Umbilical cord (tissue), 2 donors: ENCODE results near the gene CSTF3. TPM values are rescaled to one million over a fixed set of nuclear protein-coding genes. Genes with fewer than 3 reads are reported as not detected.
"Not testable (repeated sequence)": the region's sequence is repeated elsewhere in the genome, so short reads cannot be mapped to it uniquely, and the experiment has no call there.

Source experiments
- DNase-seq: peaks from one replicate; pipeline ENCODE4 v3.0.0-alpha.2; 2015; ENCODE audit warnings: low spot score
- total RNA-seq: library from RNA; depleted of rRNA; stranded (reverse); fragments of >200 nt; gene quantifications from one replicate; pipeline ENCODE4 v1.2.3, GENCODE V29; 2014; ENCODE audit warnings: low replicate concordance; ENCODE audit not compliant: insufficient read depth

CSTF3 gene
- total RNA-seq, 1 donor from 2014 or later: 18.5 TPM

DNA sequence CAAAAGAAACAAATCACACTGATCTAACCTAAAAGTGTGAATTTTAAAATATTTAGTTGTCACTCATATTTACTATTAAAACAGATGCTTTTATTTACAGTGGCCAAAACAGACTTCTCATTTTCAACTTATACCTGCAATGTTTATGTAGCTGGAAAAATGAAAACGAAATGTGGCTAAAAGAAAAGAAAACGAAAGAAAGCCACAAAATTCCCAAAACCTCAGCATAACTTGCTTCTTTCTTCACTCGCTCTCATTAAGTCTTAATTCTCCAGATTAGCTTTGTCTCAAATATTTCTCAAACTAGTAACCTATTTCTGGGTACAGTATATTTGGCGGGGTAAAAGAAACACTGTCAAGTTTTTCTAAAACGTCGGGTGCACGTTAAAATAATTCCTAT, 693 bp downstream of the CSTF3 start:
- DNase-seq: no peak

DNA sequence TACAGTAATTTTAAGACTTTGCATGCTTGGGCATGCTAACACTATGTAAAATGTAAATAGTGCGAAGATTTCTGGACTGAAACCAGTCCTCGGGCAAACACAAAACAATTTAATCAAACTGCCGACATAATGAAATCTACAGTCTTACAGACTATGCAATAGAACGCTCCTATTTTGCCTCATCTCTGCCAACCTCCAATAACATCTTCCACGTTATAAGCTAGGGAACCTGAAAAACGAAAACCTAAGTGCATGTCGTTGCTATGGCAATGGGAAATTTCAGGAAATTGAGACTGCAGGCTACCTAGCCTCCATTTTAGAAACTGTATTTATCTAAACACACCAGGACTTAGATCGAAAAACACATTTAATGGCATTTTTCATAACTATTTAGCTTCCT, 1.1 kb downstream of the CSTF3 start:
- peak; percentile 51 for DNase-seq

DNA sequence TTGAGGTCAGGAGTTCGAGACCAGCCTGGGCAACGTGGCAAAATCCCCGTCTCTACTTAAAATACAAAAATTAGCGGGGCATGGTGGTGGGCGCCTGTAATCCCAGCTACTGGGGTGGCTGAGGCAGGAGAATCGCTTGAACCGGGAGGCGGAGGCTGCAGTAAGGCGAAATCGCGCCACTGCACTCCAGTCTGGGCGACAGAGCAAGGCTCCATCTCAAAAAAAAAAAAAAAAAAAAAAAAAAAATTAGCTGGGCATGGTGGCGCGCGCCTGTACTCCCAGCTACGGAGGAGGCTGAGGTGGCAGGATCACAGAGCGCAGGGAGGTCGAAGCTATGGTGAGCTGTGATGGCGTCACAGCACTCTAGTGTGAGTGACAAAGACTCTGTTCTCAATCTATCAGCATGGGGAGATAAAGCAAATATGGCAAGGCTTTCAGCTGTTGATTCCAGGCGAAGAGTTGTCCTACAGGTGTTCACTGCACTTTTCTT, 1.9 kb downstream of the CSTF3 start:
- DNase-seq: not testable (repeated sequence)

DNA sequence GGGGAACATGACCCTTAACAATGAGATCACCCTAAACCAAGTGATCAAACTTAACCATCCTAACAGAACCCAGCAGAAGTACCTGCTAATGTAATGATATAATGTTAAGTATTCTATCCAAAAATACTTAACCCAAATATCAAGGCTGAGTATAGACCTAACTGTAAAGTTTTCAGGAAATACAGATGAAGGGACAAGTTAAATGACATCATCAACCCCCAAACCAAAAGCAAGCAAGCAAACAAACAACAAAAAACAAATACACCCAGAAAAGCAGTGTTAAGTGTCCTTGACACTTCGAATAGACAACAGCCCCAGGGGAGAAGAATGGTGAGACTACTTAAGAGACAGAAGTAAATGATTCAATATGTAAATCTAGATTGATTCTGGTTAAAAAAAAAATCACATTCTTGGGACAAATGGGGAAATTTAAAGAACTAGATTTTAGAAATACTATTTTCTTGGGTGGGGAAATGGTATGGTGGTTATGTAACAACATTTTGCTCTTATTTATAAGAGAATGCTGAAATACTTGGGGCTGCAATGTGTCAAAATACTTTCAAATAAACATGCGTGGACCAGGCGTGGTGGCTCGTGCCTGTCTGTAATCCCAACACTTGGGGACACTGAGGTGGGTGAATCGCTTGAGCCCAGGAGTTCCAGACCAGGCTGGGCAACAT, 2.5 kb downstream of the CSTF3 start:
- DNase-seq: no peak

DNA sequence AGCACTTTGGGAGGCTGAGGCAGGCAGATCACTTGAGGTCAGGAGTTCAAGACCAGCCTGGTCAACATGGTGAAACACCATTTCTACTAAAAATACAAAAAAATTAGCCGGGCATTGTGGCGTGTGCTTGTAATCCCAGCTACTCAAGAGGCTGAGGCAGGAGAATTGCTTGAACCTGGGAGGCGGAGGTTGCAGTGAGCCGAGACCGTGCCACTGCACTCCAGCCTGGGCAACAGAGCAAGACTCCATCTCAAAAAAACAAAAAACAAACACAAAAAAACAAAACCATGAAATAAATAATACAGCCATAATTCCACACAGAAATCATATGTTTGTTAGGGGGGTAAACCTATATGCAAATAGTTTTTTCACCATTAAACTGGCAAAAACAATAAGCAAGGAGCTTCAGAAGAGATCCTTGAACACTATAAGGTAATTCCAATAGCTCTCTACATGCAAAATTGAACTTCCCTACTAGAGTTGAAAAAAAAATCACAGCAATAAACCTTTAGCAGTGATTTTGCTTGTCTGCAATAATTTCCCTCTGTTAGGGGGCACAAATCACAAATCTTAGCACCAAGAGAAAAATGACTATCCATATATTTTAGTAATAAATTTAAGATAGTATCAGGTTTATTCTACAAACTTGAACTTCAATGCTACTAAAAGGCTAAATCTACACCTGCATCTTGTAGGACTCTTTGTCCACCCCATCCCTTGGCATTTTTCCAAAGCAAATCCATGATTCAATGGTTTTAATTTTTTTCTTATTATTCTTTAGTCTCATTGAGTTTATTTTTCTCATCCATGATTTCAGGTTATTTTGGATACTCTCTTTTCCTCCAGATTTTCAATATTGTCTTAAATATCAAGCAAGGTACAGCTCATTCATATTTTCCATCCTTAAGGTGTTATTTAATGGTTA, 3.9 kb downstream of the CSTF3 start:
- DNase-seq: no peak

DNA sequence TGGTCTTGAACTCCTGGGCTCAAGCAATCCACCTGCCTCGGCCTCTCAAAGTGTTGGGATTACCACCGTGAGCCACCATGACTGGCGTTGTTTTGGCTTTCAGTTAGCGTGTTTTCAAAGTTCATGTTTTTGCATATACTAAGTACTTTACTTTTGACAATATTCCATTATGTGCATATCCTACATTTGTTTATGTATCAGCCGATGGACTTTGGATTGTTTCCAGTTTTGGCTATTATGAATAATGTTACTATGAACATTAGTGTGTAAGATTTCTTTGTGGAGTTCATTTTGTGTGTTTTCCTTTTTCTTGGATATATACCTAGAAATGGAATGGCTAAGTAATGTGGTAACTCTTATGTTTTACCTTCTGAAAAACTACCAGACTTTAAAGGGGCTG, 9.9 kb downstream of the CSTF3 start:
- no peak for DNase-seq

DNA sequence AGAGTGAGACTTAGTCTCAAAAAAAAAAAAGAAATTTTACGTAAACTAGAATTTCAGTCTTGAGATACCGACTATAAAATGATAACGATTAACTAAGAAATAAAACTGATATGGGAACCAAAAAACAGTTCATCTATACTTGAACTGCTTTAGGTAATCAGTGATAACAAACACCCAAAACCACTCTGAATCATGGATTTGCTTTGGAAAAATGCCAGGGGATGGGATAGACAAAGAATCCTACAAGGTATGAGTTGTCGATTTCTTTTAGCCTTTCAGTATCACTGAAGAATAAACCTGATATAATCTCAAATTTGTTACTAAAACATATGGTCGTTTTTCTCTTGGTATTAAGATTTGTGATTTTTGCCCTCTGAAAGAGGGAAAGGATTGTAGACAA, 13.7 kb downstream of the CSTF3 start:
- no peak for DNase-seq

DNA sequence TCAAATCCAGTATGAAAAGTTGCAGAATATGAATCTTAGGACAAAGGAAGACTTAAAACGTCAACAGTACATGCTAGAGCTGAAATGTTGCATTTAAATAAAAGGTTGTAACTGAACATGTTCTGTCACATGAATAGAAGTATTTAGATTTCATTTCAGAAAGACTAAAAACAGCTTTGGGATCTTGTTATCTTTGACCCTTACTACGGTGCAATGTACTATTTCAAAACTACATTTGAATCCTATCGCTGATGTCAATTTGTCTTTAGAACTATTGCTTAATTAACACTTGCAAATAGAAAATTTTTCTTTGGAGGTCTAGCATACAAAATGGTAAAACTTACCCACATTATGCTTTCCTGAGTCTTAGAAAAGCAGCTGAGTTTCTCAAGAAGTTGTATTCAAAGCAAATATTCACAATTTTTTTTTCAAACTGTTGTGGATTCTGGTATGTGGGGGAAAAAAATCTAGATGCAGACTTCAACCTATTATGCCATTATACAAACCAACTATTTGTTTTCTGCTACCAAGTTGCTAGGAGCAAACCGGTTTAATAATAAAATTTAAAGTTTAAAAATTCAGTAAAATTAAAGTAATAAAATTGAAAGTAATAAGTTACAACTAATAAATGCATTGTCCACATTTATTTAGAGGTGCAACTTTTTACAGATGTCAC, 25.4 kb downstream of the CSTF3 start:
- no peak for DNase-seq

DNA sequence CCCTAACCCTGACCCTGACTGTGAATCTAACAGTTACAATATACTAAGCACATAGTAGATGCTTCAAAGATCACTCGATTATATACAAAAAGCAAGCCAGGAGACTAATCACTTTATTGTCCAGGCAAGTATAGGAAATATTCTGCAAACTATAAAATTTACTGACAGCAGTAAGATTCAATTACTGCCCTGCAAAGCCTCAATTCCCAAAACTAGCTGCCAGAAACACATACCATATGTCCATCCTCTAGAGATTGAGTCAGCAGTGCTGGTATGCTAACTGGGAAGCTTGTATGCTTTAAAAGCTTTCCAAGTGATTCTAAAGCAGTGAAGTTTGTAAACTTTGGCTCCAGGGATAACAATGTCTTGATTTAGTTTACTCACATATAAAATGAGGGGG, 26.1 kb downstream of the CSTF3 start:
- peak; percentile 95 for DNase-seq

DNA sequence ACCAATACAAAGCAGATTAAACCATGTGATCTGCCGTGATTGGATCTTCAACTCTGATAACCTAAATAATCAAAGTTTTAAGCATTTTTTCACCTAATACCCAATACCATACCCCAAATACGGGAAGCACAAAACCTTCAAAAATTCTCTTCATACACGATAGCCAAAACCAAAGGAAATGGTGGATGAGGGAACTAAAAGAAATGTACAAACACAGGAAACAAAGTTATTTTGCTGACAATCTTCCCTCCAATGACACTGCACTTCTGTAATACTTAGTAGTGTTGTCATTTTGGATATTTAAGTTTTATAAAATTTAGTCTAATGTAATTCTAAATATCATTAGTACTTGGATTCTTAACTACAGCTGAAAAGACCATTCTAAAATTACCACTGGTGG, 27.0 kb downstream of the CSTF3 start:
- DNase-seq: no peak

DNA sequence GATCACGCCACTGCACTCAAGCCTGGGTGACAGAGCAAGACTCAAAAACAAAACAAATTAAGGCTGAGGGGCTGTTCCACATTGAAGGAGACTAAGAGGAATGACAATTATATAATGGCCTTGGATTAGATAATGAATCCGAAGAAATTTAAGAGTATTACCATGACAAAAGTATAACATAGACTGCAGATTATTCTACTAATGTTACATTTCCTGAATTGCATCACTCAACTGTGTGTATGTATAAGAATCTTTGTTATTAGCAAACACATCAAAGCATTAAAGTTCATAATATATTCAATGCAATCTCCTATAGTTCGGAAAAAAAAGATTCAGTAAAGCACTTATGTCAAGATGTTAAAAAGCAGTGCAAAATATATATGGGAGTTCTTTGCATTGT, 27.5 kb downstream of the CSTF3 start:
- DNase-seq: no peak

DNA sequence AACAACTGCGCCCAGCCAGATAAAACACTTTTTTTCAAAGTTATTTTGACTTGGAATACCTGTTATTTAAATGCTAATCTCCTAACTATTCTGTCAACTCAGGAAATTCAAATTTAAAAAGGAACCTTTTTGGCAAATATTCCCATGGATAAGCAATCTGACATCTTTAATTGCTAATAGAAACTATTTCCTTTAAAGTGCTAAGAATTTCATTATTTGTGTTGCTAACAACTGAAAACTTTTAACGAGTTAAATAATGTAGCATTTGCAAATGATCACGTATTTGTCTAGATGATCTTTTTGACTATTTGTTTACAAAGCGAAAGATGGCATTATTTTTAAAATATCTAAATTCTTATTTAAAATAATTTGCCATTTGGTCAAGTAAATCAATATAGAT, 28.8 kb downstream of the CSTF3 start:
- DNase-seq: no peak

DNA sequence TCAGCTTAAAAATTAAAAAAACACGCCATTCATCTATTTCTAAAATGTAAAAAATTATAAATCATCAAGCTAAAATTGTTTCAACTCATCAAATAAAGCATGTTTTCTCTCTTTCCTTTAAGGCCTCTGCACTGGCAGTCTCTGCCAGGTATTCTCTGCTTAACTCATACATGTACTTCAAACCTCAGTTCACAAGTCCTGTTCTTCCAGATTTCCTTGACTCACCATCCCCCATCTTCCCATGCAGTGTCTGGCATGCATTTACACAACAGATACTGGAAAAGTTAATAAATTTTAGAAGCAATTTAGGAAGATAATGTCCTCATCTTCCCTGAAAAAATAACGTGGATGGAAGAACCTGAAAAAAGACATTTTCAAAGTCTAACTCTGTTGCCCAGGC, 32.5 kb downstream of the CSTF3 start:
- peak; percentile 17 for DNase-seq

DNA sequence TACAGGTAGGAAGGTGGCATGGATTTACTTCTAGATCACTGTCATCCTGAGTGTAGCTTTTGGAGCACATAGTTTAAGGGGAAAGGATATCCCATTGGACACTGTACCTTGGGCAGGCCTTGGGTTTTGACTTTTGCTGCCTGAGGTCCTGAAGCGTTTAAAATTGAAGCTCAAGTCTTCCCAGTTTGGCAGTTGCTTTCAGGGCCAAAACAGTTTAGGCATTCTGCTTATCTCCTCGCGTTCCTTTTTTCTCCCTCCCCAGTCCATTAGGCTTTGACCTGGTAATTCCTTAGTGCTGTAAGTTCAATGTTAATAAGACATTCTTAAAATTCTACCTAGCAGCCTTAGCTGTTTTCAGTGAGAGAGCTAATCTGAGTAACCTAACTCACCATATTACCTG, 35.7 kb downstream of the CSTF3 start:
- DNase-seq: no peak

DNA sequence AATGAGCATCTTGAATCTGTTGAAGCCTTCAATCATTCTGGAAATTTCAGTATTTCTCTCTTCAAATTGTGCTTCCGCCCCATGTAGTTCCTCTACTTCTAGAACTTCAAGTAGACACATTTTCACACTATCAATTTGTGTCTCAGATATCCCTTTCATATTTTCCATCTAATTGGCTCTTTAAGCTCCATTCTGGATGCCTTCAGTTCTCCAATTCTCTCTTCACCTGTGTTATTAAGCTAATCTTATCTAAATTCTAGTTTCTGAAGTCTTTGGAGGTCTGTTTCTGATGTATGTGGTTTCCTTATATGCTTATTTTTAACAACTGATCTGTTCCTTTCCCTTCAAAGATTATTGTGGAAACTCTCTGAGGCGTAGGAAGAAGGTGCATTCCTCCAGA, 36.3 kb downstream of the CSTF3 start:
- no peak for DNase-seq

DNA sequence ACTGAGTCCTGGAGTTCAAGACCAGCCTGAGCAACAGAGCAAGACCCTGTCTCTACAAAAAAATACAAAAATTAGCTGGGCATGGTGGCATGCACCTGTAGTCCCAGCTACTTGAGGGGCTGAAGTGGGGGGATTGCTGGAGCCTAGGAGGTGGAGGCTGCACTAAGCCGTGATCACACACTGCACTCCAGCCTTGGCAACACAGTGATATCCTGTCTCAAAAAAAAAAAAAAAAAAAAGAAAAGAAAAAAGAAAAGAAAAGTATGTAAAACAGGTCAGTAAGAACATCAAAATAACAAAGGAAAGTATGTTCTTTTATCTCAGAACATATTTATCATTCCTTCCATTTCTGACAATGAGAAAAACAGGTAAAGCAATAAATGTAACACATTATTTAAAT, 38.6 kb downstream of the CSTF3 start:
- not testable (repeated sequence) for DNase-seq

DNA sequence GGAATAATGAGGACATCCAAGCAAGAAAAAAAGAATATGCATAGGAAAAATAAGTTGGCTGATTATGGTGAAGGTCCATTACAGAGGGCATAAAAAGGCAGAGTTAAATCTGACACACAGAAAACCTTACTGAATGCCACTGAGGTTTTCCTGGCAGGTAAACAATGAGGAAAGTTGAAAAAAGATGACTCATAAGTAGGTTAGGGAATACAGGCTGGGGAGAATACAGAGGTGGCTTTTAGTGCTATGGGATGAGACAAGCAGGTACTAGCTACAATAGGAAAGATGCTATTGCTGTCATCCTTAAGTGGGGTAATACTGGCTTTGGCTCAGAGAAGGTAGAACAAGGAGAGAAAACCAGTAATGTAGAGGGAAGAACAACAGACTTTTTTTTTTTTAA, 44.7 kb downstream of the CSTF3 start:
- no peak for DNase-seq

DNA sequence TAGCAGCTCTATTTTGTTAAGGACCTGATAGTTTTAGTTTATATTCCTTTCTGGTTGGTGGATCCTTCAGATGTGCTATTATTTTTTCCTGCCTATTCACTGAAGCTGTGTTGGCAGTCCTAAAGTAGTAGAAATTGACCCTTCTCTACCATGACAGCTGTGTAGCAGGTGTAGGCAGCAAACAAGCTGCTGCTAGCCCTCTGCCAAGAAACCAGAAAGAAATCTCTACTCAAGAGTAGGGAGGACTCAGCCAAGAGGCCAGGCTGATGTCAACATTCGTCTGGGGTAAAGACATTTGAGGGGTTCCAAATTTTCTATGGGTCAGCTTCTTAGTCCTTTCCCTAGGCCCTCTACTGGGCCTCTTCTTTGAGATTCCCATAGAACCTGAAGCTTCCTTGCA, 51.2 kb downstream of the CSTF3 start:
- DNase-seq: no peak

DNA sequence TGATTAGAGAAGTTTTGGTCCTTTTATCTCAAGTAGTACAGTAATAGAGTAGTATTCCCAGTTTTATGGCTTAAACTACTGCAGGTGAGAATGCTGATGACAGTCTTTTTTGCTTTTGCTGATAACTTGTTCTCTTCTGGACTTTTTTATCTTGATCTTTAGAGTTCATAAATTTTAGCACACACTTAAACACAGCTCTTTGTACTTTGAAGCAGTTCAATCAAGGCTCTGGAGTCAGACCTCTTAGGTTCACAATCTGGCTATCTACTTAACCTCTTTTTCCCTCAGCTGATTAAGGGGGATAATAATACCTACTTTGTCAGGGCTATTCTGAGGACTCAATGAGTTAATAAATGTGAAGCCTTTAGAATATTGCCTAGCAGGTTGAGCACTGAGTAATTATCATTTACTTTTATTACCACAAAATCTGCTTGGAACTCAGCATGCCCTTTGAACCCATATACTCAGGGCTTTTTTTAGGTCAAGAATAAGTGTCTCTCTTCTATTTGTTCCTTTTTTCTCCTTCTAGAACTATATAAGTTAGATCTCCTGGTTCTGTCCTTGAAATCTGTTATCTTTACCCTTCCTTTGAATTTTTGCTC, 51.9 kb downstream of the CSTF3 start:
- no peak for DNase-seq

DNA sequence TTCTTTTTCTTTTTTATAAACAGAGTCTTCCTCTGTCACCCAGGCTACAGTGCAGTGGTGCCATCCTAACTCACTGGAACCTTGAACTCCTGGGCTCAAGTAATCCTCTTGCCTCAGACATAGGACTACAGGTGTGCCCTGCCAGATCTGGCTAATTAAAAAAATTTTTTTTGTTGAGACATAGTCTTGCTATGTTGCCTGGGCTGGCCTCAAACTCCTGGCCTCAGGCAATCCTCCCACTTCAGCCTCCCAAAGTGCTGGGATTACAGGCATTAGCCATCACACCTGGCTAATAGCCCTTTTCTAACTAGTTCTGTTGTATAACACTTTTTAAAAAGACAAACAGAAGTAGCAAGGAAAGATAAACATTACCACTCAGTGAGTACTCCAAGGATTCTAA, 57.4 kb downstream of the CSTF3 start:
- DNase-seq: no peak

DNA sequence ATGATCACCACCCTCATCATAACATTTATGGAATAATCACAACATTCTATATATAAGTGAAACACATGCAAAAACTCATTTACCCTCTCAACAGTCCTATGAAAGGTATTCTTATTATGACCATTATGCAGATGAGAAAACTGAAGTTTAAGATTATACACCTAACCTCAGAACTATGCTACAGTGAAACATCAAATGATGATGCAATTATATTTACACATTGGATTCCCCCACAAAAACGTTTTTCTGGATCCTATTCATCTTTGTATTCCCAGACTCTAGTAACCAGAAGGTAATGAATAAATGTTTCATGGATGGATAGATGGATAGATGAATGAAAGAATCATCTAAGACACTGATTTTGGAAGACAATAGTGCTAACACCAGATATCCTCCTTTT, 67.1 kb downstream of the CSTF3 start:
- no peak for DNase-seq

DNA sequence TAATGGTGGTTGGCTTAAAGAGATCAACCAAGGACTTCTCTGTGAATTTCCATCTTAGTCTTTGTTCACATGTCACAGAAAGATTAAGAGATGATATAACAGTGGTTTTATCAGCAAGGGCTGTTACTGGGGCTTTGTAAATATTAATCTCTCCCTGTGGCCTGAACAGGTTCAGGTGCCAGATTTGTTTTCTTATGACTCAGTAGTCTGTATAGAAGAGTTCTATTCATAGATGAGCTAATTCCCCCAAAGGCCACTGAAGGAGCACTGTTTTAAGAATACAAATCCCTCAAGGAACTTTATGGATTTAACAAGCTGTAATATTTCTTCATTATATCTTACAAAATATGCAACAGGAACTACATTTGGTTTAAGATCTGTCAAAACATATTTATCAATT, 71.5 kb downstream of the CSTF3 start:
- no peak for DNase-seq
